Suppressor macrophage treated with lipopolysaccharide for 1 hour (primary cell): Measurements from ENCODE around the gene SH3GL3.

Experiments
- DNase-seq, 3 donors: peaks; one replicate each; pipeline ENCODE4 v3.0.0-alpha.2; 2020 to 2022

Gene SH3GL3

DNA sequence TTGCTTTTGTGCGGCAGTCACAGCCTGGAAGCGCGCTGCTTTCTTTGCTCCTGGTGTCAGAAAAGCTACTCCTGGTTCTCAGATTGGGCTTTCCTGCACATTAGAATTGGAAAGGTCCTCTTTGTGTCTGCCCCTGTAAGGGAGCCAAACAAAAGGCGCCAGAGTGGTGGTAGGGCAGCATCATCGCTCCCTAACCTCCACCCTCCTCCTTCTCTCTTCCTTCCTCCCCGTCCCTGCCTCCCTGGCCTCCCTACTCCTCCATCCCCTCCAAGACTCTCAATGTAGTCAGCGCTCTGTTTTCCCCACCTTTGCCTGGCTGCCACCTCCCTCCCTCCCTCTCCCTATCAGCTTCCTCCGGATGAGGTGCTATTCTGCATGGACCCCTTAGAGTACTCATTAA lies 65.3 kb downstream of the SH3GL3 start:
- DNase-seq: no peak

- peak in 1 of 3 donors; percentile 1 for DNase-seq
Observed at GRCh38 chr15:83514584-83514983, 67.4 kb downstream of the SH3GL3 start.

GRCh38 chr15:83515164-83515563 lies 68.0 kb downstream of the SH3GL3 start:
- no peak for DNase-seq

GRCh38 chr15:83516935-83517334 lies 69.8 kb downstream of the SH3GL3 start:
- peak in 1 of 3 donors; percentile 1 for DNase-seq

- DNase-seq: no peak
Observed at GRCh38 chr15:83526319-83526718, 79.2 kb downstream of the SH3GL3 start.

- no peak for DNase-seq
Observed at GRCh38 chr15:83533410-83533962, 86.3 kb downstream of the SH3GL3 start.

GRCh38 chr15:83537606-83538005 lies 90.5 kb downstream of the SH3GL3 start:
- no peak for DNase-seq

DNA sequence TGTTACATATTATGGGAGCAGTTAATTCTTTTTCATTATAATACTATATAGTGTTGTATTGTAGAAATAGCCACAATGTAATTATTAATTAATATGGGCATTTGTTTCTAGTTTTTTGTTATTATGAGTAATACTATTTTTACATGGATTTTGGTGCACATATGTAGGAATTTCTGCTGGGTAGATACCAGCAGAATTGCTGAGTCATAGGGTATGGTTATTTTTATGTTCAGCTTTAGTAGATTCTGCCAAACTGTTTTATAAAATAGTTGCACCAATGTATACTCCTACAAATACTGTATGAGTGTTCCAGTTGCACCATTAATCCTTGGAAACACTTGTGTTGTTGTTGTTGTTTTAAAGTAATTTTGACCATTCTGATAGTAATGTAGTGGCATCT lies 91.5 kb downstream of the SH3GL3 start:
- DNase-seq: no peak

DNA sequence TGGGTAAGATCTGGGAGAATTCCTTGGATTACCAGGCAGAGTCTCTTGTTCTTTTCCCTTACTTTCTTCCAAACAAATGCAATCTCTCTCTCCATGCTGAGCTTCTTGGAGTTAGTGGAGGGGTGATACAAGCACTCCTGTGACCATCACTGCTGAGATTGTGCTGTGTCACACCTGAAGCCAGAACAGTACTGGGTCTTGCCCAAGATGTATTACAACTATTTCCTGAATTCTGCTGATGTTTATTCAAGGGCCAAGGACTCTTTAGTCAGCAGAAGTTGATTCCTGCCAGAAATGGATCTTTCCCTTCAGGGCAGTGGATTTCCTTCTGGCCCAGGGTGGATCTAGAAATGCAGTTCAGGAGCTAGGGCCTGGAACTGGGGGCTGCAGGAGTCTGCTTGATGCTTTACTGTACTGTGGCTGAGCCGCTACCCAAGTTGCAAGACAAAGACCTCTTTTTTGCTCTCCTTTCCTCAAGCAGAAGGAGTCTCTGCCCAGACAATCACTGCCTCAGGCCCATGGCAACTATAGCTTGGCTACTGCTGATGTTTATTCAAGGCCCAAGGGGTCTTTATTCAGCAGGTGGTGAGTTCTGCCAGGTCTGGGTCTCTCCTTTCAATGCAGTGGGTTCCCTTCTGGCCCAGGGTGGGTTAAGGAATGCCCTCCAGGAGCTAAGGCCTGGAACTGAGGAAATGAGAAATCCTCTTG lies 98.8 kb downstream of the SH3GL3 start:
- no peak for DNase-seq

DNA sequence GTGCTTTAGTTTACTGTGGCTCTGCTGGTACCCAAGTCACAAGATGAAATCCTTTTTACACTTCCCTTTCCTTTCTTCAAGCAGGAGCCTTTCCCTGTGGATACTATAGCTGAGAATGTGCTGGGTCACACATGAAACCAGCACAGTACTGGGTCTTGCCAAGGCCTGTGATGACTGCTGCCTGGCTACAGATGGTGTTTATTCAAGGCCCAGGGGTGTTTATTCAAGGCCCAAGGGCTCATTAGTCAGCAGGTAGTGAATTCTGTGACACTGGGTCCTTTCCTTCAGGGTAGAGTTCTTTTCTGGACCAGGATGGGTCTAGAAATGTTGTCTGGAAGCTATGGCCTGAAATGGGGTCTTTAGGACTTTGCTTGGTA lies 99.4 kb downstream of the SH3GL3 start:
- no peak for DNase-seq

GRCh38 chr15:83547168-83547567 lies 100.0 kb downstream of the SH3GL3 start:
- no peak for DNase-seq

- peak; percentile 45 to 58 (median 52) for DNase-seq
Observed at GRCh38 chr15:83549623-83550022, 102.5 kb downstream of the SH3GL3 start.

DNA sequence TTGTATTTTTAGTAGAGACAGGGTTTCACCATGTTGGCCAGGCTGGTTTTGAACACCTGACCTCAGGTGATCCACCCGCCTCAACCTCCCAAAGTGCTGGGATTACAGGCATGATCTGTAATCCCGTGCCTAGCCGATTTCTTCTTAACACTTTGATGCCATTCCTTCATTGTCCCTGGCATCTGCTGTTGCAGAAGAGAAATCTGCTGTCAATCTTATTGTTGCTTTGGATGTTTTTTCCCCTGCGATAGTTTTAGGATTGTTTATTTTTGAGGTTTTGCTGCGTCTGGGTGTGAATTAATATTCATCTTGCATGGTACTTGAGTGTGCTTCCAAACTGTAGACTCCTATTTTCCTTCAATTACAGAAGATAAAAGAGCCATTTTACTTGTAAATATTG lies 107.4 kb downstream of the SH3GL3 start:
- no peak for DNase-seq

GRCh38 chr15:83555383-83555782 lies 108.2 kb downstream of the SH3GL3 start:
- no peak for DNase-seq

DNA sequence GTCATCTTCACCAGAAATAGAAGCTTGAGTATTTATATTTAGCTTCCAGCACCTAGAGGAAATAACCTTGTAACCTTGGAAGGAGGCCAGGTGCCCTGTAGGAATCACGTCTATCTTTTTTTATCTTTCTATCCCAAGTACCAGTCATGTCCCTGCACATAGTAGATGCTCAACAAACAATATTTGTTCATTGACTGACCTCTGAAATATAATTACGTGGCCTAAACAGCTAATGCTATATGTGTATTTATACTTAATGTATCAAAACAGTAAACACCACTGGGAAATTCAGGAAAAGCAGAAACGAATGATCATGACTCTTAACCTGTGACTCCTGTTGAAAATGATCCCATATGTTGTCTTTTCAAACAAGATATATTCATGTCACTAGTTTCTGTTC lies 108.9 kb downstream of the SH3GL3 start:
- no peak for DNase-seq

DNA sequence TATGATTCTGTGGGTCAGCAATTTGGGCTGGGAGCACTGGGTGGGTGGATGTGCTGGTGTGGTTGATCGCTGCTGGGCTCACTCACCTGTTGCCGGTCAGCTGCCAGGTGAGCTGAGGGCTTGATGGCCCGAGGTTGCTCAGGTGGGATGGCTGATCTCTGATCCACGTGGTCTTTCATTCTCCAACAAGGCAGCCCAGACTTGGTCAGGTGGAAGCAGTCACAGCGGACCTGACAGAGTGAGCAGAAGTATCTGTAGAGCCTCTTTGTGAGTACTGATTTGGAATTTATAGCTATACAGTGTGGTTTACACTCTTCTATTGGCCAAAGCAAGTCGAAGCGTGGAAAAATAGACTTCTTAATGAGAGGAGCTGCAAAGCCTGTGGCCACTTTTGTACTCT lies 109.6 kb downstream of the SH3GL3 start:
- no peak for DNase-seq

GRCh38 chr15:83558146-83558545 lies 111.0 kb downstream of the SH3GL3 start:
- DNase-seq: no peak

- DNase-seq: peak; percentile 69 to 74 (median 70)
Observed at GRCh38 chr15:83559310-83559966, 112.3 kb downstream of the SH3GL3 start.

GRCh38 chr15:83561661-83562060 lies 114.5 kb downstream of the SH3GL3 start:
- DNase-seq: peak in 2 of 3 donors; percentile 14 to 30

DNA sequence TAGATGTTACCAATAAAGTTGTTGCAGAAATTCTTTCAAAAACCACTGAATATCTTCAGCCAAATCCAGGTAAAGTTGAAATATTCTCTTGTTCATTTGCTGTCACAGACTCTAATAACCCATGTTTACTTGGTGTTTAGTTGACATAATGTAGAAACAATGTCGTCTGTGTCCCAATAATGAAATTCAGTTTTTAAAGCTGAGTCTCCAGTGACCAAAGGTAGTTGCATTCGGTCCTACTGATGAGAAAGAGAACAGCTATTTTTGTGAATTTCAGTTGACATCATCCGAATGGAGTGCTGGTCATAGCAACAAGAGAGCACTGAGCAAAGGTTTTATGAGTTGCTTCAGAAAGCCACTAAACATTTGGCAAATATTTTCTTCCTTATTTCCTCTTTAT lies 118.0 kb downstream of the SH3GL3 start:
- no peak for DNase-seq

GRCh38 chr15:83565553-83566159 lies 118.5 kb downstream of the SH3GL3 start:
- DNase-seq: peak; percentile 33 to 42 (median 39)

DNA sequence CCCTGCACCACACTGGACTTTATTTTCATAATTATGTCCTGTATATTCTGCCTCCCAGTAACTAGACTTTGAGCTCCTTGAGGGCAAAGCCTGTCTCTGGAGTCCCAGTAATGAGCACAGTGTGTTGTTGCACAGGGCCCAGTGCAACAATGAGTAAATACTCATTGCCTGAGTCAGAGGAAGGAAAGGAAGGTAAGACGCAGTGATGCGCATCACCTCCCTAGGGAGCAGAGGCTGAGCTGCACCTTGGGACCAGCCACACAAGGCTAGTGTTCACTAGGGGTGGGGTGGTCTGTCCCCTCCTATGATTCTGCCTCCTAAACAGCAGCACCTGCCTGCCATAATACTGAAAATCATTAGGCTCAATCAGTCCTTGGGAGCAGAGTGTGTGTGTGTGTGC lies 120.2 kb downstream of the SH3GL3 start:
- no peak for DNase-seq

DNA sequence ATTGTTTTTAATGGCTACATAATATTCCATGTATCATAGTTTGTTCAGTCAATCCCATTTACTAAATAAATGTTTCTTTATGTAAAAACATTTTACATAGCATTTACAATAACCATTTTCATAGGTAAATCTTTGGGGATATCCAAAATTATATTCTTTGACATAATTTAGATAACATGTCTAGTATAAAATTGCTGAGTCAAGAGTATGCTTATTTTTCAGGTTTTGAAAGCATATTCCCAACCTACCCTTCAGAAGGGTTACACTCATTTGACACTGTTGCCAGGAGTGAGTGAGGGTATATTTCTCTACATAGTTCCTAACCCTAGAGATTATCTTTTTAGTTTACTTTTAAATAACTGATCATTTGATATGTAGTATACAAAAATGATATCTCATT lies 122.2 kb downstream of the SH3GL3 start:
- DNase-seq: no peak

DNA sequence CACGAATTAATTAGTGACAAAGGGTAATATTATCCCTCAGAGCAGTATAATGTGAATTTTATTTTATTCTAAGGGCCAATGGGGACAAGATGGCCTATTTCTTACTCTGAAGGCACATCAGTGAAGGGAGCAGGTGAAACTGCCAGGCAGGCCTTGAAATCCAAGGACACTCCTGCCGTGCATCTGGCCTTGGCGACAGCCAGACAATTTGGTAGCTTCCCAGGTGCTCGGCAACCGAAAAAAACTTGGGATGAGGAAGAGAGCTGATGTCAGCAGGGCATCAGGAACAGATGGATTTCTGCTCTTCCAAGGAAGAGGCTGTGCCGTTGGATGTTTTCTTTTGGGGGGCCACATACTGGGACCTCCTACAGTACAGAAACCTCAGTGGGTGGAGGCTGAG lies 123.6 kb downstream of the SH3GL3 start:
- DNase-seq: no peak
